Measurements from ENCODE around the gene ITPR1.

DNA sequence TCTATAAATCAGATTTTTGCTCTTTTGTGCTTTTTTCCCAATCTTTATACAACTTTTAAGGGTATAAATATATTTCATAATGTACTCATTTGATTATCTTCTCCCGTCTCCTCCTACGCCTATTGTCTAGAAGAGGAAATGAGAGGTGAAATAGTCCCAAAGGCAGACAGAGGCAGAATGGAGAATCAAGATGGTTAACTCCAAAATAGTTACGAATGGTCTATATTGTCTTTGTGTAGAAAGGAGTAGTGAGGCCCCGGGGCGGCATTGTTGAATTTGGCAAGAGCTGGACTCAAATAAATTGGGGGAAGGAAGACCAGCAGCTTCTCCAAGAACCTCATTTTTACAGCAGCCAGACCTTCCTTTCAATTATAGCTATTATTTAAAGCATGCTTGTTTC lies 23.9 kb downstream of the ITPR1 start:
- no peak for TF ChIP-seq CTCF (IDR thresholded peaks at IDR 0.05; ENCODE audit: low read depth, low read length, missing input control)
- TF ChIP-seq ATF3 (IDR thresholded peaks at IDR 0.05): no peak
- TF ChIP-seq JUND (IDR thresholded peaks at IDR 0.05): no peak
